ENCODE measurements around the gene TMEM44. TPM values are rescaled to one million over a fixed set of nuclear protein-coding genes. Genes with fewer than 3 reads are reported as not detected.

The TMEM44 gene
- total RNA-seq, 1 experiment from 2014 or later, result 11.8 TPM

- Mint-ChIP-seq H3K4me1 (ENCODE audit: low read depth, unreplicated experiment) (peaks cover 51% of the 10 kb centered on the region), H3K27ac (ENCODE audit: unreplicated experiment) (no peak overlapping the region), H3K27me3 (ENCODE audit: insufficient read depth, unreplicated experiment) (no peaks in the 10 kb centered on the region), H3K9me3 (ENCODE audit: unreplicated experiment) (no peaks in the 10 kb centered on the region), H3K4me3 (ENCODE audit: unreplicated experiment) (no peak overlapping the region), H3K36me3 (ENCODE audit: insufficient read depth, unreplicated experiment) (peaks cover 6% of the 10 kb centered on the region)
- H3K27me3 ChIP-seq (replicated peaks; ENCODE audit: control insufficient read depth, insufficient read depth, low read length), result no peaks in the 10 kb centered on the region
- intact Hi-C loops (cut with micrococcal nuclease; ENCODE audit: unreplicated experiment), result loop anchor here (10.0 kb wide), 1 partner anchor 240 kb away; no protein-coding TSS in a partner anchor
- TF ChIP-seq, protein P1, sequence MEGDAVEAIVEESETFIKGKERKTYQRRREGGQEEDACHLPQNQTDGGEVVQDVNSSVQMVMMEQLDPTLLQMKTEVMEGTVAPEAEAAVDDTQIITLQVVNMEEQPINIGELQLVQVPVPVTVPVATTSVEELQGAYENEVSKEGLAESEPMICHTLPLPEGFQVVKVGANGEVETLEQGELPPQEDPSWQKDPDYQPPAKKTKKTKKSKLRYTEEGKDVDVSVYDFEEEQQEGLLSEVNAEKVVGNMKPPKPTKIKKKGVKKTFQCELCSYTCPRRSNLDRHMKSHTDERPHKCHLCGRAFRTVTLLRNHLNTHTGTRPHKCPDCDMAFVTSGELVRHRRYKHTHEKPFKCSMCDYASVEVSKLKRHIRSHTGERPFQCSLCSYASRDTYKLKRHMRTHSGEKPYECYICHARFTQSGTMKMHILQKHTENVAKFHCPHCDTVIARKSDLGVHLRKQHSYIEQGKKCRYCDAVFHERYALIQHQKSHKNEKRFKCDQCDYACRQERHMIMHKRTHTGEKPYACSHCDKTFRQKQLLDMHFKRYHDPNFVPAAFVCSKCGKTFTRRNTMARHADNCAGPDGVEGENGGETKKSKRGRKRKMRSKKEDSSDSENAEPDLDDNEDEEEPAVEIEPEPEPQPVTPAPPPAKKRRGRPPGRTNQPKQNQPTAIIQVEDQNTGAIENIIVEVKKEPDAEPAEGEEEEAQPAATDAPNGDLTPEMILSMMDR (IDR thresholded peaks at IDR 0.05; ENCODE audit: insufficient read depth in 1 of 2, low read depth in 1 of 2, low read length in 1 of 2, severe bottlenecking in 1 of 2, unreplicated experiment in 1 of 2), result peak in 1 of 2 experiments; percentile 21
- CTCF ChIA-PET, result interaction anchor here (0.5 to 5.2 kb wide), 4 partner anchors 47 to 142 kb away, joined by 3 to 46 read pairs (median 3); no protein-coding TSS in a partner anchor
- no peaks in the 10 kb centered on the region for H3K9me3 ChIP-seq
- POLR2A ChIA-PET, result interaction anchor here (1.1 to 1.2 kb wide), 2 partner anchors 34 to 103 kb away, joined by 3 to 8 read pairs; no protein-coding TSS in a partner anchor
- no TSS peak for BruUV-seq (replicated peaks)
- peaks cover 61% of the 10 kb centered on the region for H3K4me1 ChIP-seq
- no peak for DNase-seq
- no peak overlapping the region for H3K4me3 ChIP-seq (ENCODE audit: low read depth, low read length)
- no peaks in the 10 kb centered on the region for H3K36me3 ChIP-seq (ENCODE audit: control insufficient read depth, insufficient read depth, low read length)
Measured at GRCh38 chr3:194574639-194575483, 58.4 kb downstream of the TMEM44 start.

- BruUV-seq (replicated peaks), result no TSS peak
- Mint-ChIP-seq H3K9me3 (ENCODE audit: unreplicated experiment) (no peaks in the 10 kb centered on the region), H3K4me3 (ENCODE audit: unreplicated experiment) (no peak overlapping the region), H3K27me3 (ENCODE audit: insufficient read depth, unreplicated experiment) (no peaks in the 10 kb centered on the region), H3K4me1 (ENCODE audit: low read depth, unreplicated experiment) (peaks cover 51% of the 10 kb centered on the region), H3K36me3 (ENCODE audit: insufficient read depth, unreplicated experiment) (peaks cover 6% of the 10 kb centered on the region), H3K27ac (ENCODE audit: unreplicated experiment) (peak overlapping the region; percentile 98)
- no peaks in the 10 kb centered on the region for H3K27me3 ChIP-seq (replicated peaks; ENCODE audit: control insufficient read depth, insufficient read depth, low read length)
- TF ChIP-seq, protein P1 (IDR thresholded peaks at IDR 0.05; ENCODE audit: insufficient read depth in 1 of 2, low read depth in 1 of 2, low read length in 1 of 2, severe bottlenecking in 1 of 2, unreplicated experiment in 1 of 2), result peak; percentile 62 to 69
- peak; percentile 55 to 62 for DNase-seq
- H3K36me3 ChIP-seq (ENCODE audit: control insufficient read depth, insufficient read depth, low read length), result no peaks in the 10 kb centered on the region
- ChIA-PET CTCF (interaction anchor here (0.6 to 5.2 kb wide), 9 partner anchors 21 to 240 kb away, joined by 3 to 46 read pairs (median 4); no protein-coding TSS in a partner anchor), POLR2A (interaction anchor here (0.9 to 1.2 kb wide), 3 partner anchors 33 to 102 kb away, joined by 3 to 8 read pairs (median 3); no protein-coding TSS in a partner anchor)
- no peaks in the 10 kb centered on the region for H3K9me3 ChIP-seq
- H3K4me3 ChIP-seq (ENCODE audit: low read depth, low read length), result no peak overlapping the region
- peaks cover 54% of the 10 kb centered on the region for H3K4me1 ChIP-seq
- intact Hi-C loops (cut with micrococcal nuclease; ENCODE audit: unreplicated experiment), result loop anchor here (2.0 to 10.0 kb wide), 2 partner anchors 87 to 239 kb away; partner anchors contain the start of gene ATP13A3
Measured at GRCh38 chr3:194573680-194574437, 59.4 kb downstream of the TMEM44 start.
